Progenitor cell of endocrine pancreas (in vitro differentiated cells): ENCODE measurements around the gene C2orf81. TPM values are rescaled to one million over a fixed set of nuclear protein-coding genes. Genes with fewer than 3 reads are reported as not detected.

ENCODE experiments used
- DNase-seq: peaks from one replicate; pipeline ENCODE4 v3.0.0; 2021; ENCODE audit warnings: low spot score; ENCODE audit not compliant: unreplicated experiment
- H3K27ac Mint-ChIP-seq: 2 replicates; pipeline ENCODE4 v1.8.0; 2021; ENCODE audit warnings: mild to moderate bottlenecking, moderate library complexity, mixed read lengths
- H3K27me3 Mint-ChIP-seq: 2 replicates; pipeline ENCODE4 v1.8.0; 2021; ENCODE audit warnings: mixed read lengths
- H3K36me3 Mint-ChIP-seq: 2 replicates; pipeline ENCODE4 v1.8.0; 2022; ENCODE audit warnings: mixed read lengths; ENCODE audit not compliant: insufficient read depth
- H3K4me1 Mint-ChIP-seq: 2 replicates; pipeline ENCODE4 v1.8.0; 2021; ENCODE audit warnings: low read depth, mixed read lengths
- H3K4me3 Mint-ChIP-seq: 2 replicates; pipeline ENCODE4 v1.8.0; 2021; ENCODE audit warnings: low read depth, mild to moderate bottlenecking, moderate library complexity, mixed read lengths
- H3K9me3 Mint-ChIP-seq: 2 replicates; pipeline ENCODE4 v1.8.0; 2021; ENCODE audit warnings: low read depth, mixed read lengths
- total RNA-seq: library from RNA; stranded (reverse); gene quantifications from 2 replicates; pipeline ENCODE4 v1.2.1, GENCODE V29; 2021
- TF ChIP-seq, protein P1 (sequence below): fragments of 200-600 bp; sonication (generic); IDR thresholded peaks from one replicate; pipeline ENCODE4 v1.5.0; 2021; ENCODE audit warnings: antibody characterized with exemption, mild to moderate bottlenecking; ENCODE audit not compliant: unreplicated experiment

The C2orf81 gene
- total RNA-seq, 1 donor from 2014 or later = 13.4 TPM

GRCh38 chr2:74391209-74391579 is 30.2 kb downstream of the C2orf81 start:
- no peaks in the 10 kb centered on the region for H3K27me3 Mint-ChIP-seq
- H3K9me3 Mint-ChIP-seq = no peaks in the 10 kb centered on the region
- H3K36me3 Mint-ChIP-seq = no peaks in the 10 kb centered on the region
- no peak overlapping the region for H3K4me3 Mint-ChIP-seq
- H3K27ac Mint-ChIP-seq = peak overlapping the region; percentile 100
- no peak for DNase-seq
- TF ChIP-seq, protein P1, sequence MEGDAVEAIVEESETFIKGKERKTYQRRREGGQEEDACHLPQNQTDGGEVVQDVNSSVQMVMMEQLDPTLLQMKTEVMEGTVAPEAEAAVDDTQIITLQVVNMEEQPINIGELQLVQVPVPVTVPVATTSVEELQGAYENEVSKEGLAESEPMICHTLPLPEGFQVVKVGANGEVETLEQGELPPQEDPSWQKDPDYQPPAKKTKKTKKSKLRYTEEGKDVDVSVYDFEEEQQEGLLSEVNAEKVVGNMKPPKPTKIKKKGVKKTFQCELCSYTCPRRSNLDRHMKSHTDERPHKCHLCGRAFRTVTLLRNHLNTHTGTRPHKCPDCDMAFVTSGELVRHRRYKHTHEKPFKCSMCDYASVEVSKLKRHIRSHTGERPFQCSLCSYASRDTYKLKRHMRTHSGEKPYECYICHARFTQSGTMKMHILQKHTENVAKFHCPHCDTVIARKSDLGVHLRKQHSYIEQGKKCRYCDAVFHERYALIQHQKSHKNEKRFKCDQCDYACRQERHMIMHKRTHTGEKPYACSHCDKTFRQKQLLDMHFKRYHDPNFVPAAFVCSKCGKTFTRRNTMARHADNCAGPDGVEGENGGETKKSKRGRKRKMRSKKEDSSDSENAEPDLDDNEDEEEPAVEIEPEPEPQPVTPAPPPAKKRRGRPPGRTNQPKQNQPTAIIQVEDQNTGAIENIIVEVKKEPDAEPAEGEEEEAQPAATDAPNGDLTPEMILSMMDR = no peak
- H3K4me1 Mint-ChIP-seq = peaks cover 5% of the 10 kb centered on the region

DNA sequence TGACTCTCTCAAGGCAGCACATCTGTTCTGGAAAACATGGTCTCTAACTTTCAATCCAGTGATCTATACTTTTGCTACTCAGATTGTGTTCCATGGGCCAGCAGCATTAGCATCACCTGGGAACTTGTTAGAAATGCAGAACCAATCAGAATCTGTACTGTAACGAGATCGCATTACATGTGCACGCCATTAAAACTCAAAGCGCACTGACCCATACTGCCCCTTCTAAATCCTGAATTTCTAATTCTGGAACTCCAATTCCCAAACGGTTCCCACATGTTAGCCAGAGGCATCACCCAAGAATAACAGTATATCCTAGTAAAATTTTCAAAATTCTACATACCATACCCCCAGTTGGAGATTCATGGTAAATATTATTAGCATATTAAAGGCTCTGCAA is 30.8 kb downstream of the C2orf81 start:
- Mint-ChIP-seq H3K36me3 (no peaks in the 10 kb centered on the region), H3K4me1 (peaks cover 5% of the 10 kb centered on the region), H3K4me3 (no peak overlapping the region), H3K27me3 (no peaks in the 10 kb centered on the region), H3K27ac (no peak overlapping the region), H3K9me3 (no peaks in the 10 kb centered on the region)
- TF ChIP-seq, protein P1 = no peak
- DNase-seq = no peak

- H3K27ac Mint-ChIP-seq = no peak overlapping the region
- no peak overlapping the region for H3K4me3 Mint-ChIP-seq
- H3K27me3 Mint-ChIP-seq = no peaks in the 10 kb centered on the region
These were observed 34.1 kb downstream of the C2orf81 start for GRCh38 chr2:74387346-74387745.

GRCh38 chr2:74385396-74385795 is 36.0 kb downstream of the C2orf81 start:
- peaks cover 4% of the 10 kb centered on the region for H3K4me1 Mint-ChIP-seq
- TF ChIP-seq, protein P1 = no peak
- H3K9me3 Mint-ChIP-seq = no peaks in the 10 kb centered on the region
- no peak overlapping the region for H3K27ac Mint-ChIP-seq
- H3K27me3 Mint-ChIP-seq = no peaks in the 10 kb centered on the region
- no peak for DNase-seq
- H3K36me3 Mint-ChIP-seq = no peaks in the 10 kb centered on the region
- no peak overlapping the region for H3K4me3 Mint-ChIP-seq

More at GRCh38 chr2:74387346-74387745, 34.1 kb downstream of the C2orf81 start:
- H3K9me3 Mint-ChIP-seq = no peaks in the 10 kb centered on the region
- no peaks in the 10 kb centered on the region for H3K36me3 Mint-ChIP-seq
- peaks cover 5% of the 10 kb centered on the region for H3K4me1 Mint-ChIP-seq
- DNase-seq = no peak
- TF ChIP-seq, protein P1 = no peak

DNA sequence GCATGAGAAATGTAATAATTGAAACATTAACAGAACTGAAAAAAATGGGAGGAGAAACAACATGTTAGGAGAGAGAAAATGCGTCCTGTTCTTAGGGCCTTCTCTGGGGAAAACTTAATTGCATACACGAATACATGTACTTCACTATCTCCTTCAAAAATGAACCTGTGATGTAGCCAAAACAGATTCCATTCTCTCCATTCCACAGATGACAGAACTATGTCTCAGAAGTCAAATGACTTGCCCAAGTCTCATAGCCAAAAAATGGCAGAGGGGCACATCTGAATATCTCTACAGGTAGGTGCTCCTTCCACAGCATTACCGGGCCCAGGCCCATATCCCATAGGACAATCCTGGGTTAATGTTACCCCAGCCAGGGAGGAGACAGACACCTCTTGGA is 37.4 kb downstream of the C2orf81 start:
- TF ChIP-seq, protein P1 = no peak
- no peak for DNase-seq
- Mint-ChIP-seq H3K27me3 (no peaks in the 10 kb centered on the region), H3K9me3 (no peaks in the 10 kb centered on the region), H3K4me1 (peaks cover 11% of the 10 kb centered on the region), H3K36me3 (no peaks in the 10 kb centered on the region), H3K27ac (no peak overlapping the region), H3K4me3 (no peak overlapping the region)
